OCI-LY1 (cell line): ENCODE measurements around the gene PTPN11.

Experiments
- H2AFZ ChIP-seq: fragments of 200-600 bp; sonication (generic), shearing (Covaris generic); 2 replicates; pipeline ENCODE4 v1.6.0; 2014; ENCODE audit warnings: antibody characterized with exemption, mild to moderate bottlenecking, low read length
- H3F3A ChIP-seq: fragments of 200-600 bp; sonication (generic), shearing (Covaris generic); 2 replicates; pipeline ENCODE4 v1.6.0; 2014; ENCODE audit warnings: mild to moderate bottlenecking, antibody characterized with exemption, low read length, moderate library complexity; ENCODE audit not compliant: insufficient read depth
- H3K27ac ChIP-seq: fragments of 200-600 bp; sonication (generic); 2 replicates; pipeline ENCODE4 v1.5.1; 2014; ENCODE audit warnings: low read length, mixed run types, mild to moderate bottlenecking, low read depth; ENCODE audit not compliant: poor library complexity, severe bottlenecking
- H3K27me3 ChIP-seq: fragments of 200-600 bp; sonication (generic); 2 replicates; pipeline ENCODE4 v1.6.0; 2014; ENCODE audit warnings: antibody characterized with exemption, mild to moderate bottlenecking, low read length, moderate library complexity; ENCODE audit not compliant: insufficient read depth
- H3K36me3 ChIP-seq: fragments of 200-600 bp; sonication (generic); 2 replicates; pipeline ENCODE4 v1.6.1; 2014; ENCODE audit warnings: mild to moderate bottlenecking, antibody characterized with exemption, low read length, moderate library complexity, mixed read lengths; ENCODE audit not compliant: insufficient read depth
- H3K4me1 ChIP-seq: fragments of 200-600 bp; sonication (generic); 2 replicates; pipeline ENCODE4 v1.5.1; 2014; ENCODE audit warnings: mild to moderate bottlenecking, low read length, moderate library complexity; ENCODE audit not compliant: insufficient read depth, severe bottlenecking
- H3K4me2 ChIP-seq: fragments of 200-600 bp; sonication (generic), shearing (Covaris generic); 2 replicates; pipeline ENCODE4 v1.6.1; 2014; ENCODE audit warnings: low read length
- H3K4me3 ChIP-seq: fragments of 200-600 bp; sonication (generic); 2 replicates; pipeline ENCODE4 v1.5.1; 2014; ENCODE audit warnings: low read length, low read depth, mild to moderate bottlenecking, mixed read lengths; ENCODE audit not compliant: poor library complexity, severe bottlenecking
- H3K79me2 ChIP-seq: fragments of 200-600 bp; shearing (Covaris generic); 2 replicates; pipeline ENCODE4 v1.6.1; 2016; ENCODE audit warnings: mixed run types, low read length, mixed read lengths; ENCODE audit not compliant: insufficient read depth
- H3K9ac ChIP-seq: fragments of 200-600 bp; sonication (generic), shearing (Covaris generic); 2 replicates; pipeline ENCODE4 v1.6.1; 2014; ENCODE audit warnings: mild to moderate bottlenecking, low read length, mixed read lengths
- H3K9me2 ChIP-seq: fragments of 200-600 bp; sonication (generic), shearing (Covaris generic); 2 replicates; pipeline ENCODE4 v1.6.1; 2014; ENCODE audit warnings: low read depth, mild to moderate bottlenecking, low read length, mixed read lengths
- H3K9me3 ChIP-seq: fragments of 200-600 bp; shearing (Covaris generic); 2 replicates; pipeline ENCODE4 v1.6.1; 2014; ENCODE audit warnings: low read length, mixed read lengths
- H4K20me1 ChIP-seq: fragments of 200-600 bp; sonication (generic), shearing (Covaris generic); 2 replicates; pipeline ENCODE4 v1.6.0; 2016; ENCODE audit warnings: mild to moderate bottlenecking, low read length; ENCODE audit not compliant: insufficient read depth
- EZH2 ChIP-seq: fragments of 200-600 bp; sonication (generic), shearing (Covaris generic); IDR thresholded peaks from 2 replicates; pipeline ENCODE4 v1.8.0; 2017; ENCODE audit warnings: borderline replicate concordance, mixed run types, mild to moderate bottlenecking, antibody characterized with exemption, low read length, moderate library complexity, mixed read lengths
- TF ChIP-seq, protein P1 (sequence below): fragments of 200-600 bp; sonication (generic), shearing (Covaris generic); IDR thresholded peaks from 2 replicates; pipeline ENCODE4 v1.5.1; 2017; ENCODE audit warnings: mild to moderate bottlenecking, antibody characterized with exemption, low read length, moderate library complexity, mixed read lengths

The PTPN11 gene

DNA sequence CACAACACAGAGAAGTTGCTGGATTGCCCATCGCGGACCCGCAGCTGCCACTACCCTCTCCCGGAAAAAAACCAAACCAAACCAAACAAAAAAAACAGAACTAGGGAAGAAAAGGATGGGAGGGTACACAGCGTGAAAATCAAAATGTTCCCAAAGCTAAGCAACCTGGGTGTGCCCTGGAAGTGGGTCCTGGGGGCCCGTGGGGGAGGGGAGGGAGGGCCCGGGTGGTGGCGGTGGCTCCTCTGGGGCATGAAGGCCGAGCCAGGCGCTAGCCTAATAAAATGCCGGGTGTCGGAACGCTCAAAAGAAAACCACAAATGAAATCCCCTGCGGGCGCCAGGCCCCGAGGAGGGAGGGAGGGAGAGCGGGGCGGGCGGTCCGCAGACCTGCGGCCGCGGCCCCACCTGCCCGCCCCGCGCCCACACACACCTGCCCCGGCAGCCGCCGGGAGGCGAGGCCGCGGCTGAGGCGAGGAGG is 37.3 kb upstream of the PTPN11 start:
- Histone ChIP-seq H3F3A (no peaks in the 10 kb centered on the region), H3K9me2 (no peaks in the 10 kb centered on the region), H3K27ac (peak overlapping the region; percentile 88), H3K9ac (peak overlapping the region; percentile 96), H2AFZ (no peak overlapping the region), H3K4me2 (peak overlapping the region; percentile 98), H4K20me1 (no peaks in the 10 kb centered on the region), H3K27me3 (no peaks in the 10 kb centered on the region), H3K4me1 (peaks cover 20% of the 10 kb centered on the region), H3K9me3 (no peaks in the 10 kb centered on the region), H3K4me3 (peak overlapping the region; percentile 98), H3K36me3 (no peaks in the 10 kb centered on the region), H3K79me2 (peaks cover 50% of the 10 kb centered on the region)
- no peak for TF ChIP-seq EZH2
- TF ChIP-seq, protein P1, sequence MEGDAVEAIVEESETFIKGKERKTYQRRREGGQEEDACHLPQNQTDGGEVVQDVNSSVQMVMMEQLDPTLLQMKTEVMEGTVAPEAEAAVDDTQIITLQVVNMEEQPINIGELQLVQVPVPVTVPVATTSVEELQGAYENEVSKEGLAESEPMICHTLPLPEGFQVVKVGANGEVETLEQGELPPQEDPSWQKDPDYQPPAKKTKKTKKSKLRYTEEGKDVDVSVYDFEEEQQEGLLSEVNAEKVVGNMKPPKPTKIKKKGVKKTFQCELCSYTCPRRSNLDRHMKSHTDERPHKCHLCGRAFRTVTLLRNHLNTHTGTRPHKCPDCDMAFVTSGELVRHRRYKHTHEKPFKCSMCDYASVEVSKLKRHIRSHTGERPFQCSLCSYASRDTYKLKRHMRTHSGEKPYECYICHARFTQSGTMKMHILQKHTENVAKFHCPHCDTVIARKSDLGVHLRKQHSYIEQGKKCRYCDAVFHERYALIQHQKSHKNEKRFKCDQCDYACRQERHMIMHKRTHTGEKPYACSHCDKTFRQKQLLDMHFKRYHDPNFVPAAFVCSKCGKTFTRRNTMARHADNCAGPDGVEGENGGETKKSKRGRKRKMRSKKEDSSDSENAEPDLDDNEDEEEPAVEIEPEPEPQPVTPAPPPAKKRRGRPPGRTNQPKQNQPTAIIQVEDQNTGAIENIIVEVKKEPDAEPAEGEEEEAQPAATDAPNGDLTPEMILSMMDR: no peak

DNA sequence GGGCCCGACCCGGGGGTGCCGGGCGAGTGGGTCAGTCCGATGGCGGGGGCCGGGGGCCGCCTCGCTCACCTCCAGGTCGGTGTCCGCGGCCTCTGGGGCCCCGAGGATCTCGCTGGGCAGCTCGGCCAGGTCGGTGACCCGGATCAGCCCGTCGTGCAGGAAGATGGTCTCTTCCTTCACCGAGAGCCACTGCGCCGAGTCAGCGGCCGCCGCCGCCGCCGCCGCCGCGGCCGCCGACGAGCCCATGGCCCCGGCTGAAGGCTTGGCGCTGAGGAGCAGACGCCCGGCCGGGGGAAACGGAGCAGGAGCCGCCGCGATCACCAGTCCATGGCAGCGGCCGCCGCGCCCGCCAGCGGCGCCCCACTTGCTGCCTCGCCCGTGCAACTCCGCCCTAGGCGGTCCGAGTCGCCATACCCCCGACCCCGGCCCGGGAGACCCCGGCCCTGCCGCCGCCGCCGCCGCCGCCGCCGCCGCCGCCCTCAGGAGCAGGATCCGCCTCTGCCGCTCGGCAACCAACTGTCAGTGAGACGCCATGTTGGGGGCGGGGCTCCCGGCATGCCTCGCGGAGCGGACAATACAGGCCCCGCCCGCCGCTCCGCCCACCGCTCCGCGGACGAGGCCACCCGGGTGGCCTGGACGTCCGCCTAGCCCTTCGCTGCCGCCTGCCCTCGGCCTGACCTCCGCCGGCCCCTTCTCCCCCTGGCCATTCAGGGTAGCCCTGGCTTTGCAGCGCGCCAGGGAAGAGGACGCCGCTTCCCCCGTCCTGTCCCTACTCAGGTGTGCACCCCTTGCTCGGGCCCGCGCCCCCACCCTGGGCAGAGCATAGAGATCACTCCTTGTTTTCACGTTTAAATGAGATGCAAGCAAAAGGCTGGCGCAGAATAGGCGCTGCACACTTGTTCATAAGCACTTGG is 36.6 kb upstream of the PTPN11 start, which contains the start of gene HECTD4:
Gene HECTD4 (minus strand): TSS at position 549 of the 914 bp plus-strand sequence. CDS start 303 bp downstream, at position 246.
- H2AFZ ChIP-seq: peak within 1 kb of the TSS; percentile 96
- no peaks in the 10 kb centered on the region for H3K36me3 ChIP-seq

DNA sequence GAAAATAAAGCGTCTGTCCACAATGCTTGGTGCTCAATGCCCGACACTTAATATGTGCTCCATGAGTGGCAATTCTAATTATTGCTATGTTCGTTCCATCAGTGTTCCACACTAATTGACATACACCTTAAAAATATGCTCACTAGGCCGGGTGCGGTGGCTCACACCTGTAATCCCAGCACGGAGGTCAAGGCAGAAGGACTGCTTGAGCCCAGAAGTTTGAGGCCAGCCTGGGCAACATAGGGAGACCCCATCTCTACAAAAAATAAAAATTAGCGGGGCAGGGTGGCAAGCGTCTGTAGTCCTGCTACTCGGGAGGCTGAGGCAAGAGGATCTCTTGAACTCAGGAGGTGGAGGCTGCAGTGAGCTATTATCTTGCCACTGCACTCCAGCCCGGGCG is 35.9 kb upstream of the PTPN11 start:
- H3K79me2 ChIP-seq: peaks cover 36% of the 10 kb centered on the region
- TF ChIP-seq EZH2: no peak
- TF ChIP-seq, protein P1: no peak
- H3F3A ChIP-seq: no peaks in the 10 kb centered on the region
- peak overlapping the region; percentile 32 for H3K27ac ChIP-seq
- H3K27me3 ChIP-seq: no peaks in the 10 kb centered on the region
- H3K9me3 ChIP-seq: no peaks in the 10 kb centered on the region
- H2AFZ ChIP-seq: peak overlapping the region; percentile 96
- peaks cover 28% of the 10 kb centered on the region for H3K4me1 ChIP-seq
- H3K4me2 ChIP-seq: peak overlapping the region; percentile 98
- no peaks in the 10 kb centered on the region for H3K36me3 ChIP-seq
- peak overlapping the region; percentile 96 for H3K9ac ChIP-seq
- no peaks in the 10 kb centered on the region for H4K20me1 ChIP-seq
- peak overlapping the region; percentile 98 for H3K4me3 ChIP-seq
- H3K9me2 ChIP-seq: no peaks in the 10 kb centered on the region

More for the DNA sequence above, 36.6 kb upstream of the PTPN11 start, which contains the start of gene HECTD4:
- Histone ChIP-seq H3F3A (no peaks in the 10 kb centered on the region), H3K9me2 (no peaks in the 10 kb centered on the region), H3K4me3 (peak within 1 kb of the TSS; percentile 98), H3K4me1 (peaks cover 27% of the 10 kb centered on the region), H3K27me3 (no peaks in the 10 kb centered on the region), H3K9ac (peak within 1 kb of the TSS; percentile 96), H3K9me3 (no peaks in the 10 kb centered on the region), H4K20me1 (no peaks in the 10 kb centered on the region), H3K27ac (peak within 1 kb of the TSS; percentile 88), H3K79me2 (peaks cover 43% of the 10 kb centered on the region), H3K4me2 (peak within 1 kb of the TSS; percentile 98)
- no peak for TF ChIP-seq EZH2
- TF ChIP-seq, protein P1: no peak
